ENCODE results near the gene PLEKHN1.

DNA sequence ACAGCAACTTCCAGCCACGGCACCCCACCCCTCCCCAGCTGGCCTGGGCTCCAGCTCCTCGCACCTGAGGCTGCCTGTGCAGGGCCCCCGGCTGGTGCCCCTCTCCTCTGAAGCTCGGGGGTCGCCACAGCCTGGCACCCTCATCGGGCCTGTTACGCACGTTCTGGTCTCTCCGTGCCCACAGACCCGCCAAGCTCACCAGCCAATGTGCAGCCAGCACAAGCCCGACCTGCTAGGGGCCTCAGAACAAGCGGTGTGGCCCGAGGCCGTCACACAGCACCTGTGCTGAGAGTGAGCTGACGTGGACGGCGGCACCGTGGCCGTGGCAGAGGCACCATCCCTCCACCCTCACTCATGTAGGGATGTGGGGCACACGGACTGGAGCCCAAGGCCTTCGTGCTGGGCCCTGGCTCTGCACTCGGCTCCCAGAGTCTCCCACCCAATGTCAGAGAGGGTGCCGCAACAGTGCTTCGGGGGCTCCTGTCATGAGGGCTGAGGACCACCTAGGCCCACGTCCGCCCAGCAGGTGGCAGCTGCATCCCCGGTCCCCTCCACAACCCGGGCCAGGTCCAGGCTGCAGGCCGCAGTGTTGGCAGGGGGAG, 46.9 kb upstream of the PLEKHN1 start:
- TF ChIP-seq ZNF174 (tag by site-specific recombination; IDR thresholded peaks at IDR 0.05): no peak
- TF ChIP-seq, protein P1, sequence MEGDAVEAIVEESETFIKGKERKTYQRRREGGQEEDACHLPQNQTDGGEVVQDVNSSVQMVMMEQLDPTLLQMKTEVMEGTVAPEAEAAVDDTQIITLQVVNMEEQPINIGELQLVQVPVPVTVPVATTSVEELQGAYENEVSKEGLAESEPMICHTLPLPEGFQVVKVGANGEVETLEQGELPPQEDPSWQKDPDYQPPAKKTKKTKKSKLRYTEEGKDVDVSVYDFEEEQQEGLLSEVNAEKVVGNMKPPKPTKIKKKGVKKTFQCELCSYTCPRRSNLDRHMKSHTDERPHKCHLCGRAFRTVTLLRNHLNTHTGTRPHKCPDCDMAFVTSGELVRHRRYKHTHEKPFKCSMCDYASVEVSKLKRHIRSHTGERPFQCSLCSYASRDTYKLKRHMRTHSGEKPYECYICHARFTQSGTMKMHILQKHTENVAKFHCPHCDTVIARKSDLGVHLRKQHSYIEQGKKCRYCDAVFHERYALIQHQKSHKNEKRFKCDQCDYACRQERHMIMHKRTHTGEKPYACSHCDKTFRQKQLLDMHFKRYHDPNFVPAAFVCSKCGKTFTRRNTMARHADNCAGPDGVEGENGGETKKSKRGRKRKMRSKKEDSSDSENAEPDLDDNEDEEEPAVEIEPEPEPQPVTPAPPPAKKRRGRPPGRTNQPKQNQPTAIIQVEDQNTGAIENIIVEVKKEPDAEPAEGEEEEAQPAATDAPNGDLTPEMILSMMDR (tag by site-specific recombination; IDR thresholded peaks at IDR 0.05): no peak
- TF ChIP-seq HOXA7 (CRISPR knock-in tag; IDR thresholded peaks at IDR 0.05; ENCODE audit: borderline replicate concordance): no peak
- TF ChIP-seq, protein P2, sequence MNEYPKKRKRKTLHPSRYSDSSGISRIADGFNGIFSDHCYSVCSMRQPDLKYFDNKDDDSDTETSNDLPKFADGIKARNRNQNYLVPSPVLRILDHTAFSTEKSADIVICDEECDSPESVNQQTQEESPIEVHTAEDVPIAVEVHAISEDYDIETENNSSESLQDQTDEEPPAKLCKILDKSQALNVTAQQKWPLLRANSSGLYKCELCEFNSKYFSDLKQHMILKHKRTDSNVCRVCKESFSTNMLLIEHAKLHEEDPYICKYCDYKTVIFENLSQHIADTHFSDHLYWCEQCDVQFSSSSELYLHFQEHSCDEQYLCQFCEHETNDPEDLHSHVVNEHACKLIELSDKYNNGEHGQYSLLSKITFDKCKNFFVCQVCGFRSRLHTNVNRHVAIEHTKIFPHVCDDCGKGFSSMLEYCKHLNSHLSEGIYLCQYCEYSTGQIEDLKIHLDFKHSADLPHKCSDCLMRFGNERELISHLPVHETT (tag by site-specific recombination; IDR thresholded peaks at IDR 0.05): no peak
- no peak for TF ChIP-seq ZNF202 (tag by site-specific recombination; IDR thresholded peaks at IDR 0.05; ENCODE audit: borderline replicate concordance)

All from HEK293 (cell line).